ENCODE results near the gene SYNDIG1.

The SYNDIG1 gene

DNA sequence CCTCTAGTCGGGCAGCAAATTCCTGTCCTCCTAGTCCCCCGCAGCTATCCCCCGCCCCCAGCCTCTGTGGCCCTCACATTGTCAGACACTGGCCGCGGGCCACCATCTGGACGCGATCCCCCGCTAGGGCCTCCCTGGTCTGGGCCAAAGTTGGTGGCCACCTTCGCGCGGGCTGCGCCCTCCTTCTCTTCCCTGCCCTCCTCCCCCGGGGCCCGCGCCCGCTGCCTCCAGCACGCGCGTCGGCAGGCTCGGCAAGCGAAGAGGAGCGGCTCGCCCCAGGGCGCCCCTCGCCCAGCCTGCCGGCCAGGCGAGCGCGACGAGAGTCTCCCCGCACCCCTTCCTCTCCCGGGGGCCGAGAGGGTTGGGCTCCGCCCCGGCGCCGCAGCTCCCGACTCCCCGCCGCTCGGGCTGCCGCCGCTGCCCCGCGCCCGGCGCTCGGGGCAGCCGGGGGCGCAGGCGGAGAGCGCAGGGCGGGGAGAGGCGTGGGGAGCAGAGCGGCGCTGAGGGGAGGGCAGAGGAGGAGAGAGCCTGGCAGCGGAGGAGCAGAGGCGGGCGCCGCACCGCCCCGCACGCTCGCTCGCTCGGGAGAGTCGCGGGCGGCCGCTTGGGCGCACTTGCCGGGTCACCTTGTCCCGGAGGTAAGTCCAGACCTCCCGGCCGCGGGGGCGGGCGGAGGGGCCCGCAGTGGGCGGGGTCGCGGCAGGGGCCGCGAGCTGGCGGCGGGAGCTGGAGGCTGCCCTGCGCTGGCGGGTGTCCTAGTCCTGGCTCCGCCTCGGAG lies at the start of gene SYNDIG1:
Gene SYNDIG1 (plus strand): TSS at position 514 of the 778 bp plus-strand sequence. CDS start 73,469 bp downstream, outside the sequence.
- no peak for DNase-seq (ENCODE audit: low read depth)

- DNase-seq (ENCODE audit: low read depth), result no peak
These were observed 49.6 kb upstream of the SYNDIG1 start for GRCh38 chr20:24419786-24420185.

DNA sequence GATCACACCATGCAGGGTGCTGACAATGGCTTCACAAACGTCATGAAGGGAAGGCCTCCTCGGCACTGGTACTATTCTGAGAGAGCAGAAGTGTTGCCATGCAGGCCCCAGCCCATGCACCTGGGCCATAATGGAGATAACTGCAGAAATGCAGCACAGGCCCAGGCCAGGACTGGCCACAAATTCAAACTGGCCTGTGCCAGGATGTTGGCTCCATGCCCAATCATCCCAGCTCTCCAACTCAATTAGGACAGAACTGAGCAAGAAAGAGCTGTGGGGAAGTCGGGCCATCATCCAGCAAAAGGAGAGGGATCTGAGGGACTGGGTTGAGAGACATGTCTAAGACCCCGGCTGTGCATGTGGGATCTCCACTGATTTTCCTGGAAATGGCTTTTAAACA lies 48.9 kb upstream of the SYNDIG1 start:
- DNase-seq (ENCODE audit: low read depth), result no peak

DNA sequence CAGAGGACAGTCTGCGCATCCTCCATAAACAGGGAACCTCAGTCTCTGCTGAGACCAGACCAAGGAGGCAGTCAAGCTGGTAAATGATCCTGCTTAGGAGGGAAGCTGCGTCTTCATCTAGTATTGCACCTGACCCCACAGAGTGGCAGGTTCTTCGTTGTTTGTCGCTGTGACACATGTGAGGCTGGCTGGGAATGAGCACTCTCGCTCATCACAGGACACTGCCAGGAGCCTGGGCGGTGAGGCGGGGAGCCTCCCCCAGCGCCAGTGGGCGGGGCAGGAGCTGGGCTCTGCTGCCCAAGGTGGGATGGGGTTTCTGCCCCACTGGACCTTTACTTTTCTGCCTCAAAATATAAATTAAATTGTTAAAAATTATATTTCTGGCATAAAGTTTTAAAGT lies 48.4 kb upstream of the SYNDIG1 start:
- DNase-seq (ENCODE audit: low read depth), result no peak

DNA sequence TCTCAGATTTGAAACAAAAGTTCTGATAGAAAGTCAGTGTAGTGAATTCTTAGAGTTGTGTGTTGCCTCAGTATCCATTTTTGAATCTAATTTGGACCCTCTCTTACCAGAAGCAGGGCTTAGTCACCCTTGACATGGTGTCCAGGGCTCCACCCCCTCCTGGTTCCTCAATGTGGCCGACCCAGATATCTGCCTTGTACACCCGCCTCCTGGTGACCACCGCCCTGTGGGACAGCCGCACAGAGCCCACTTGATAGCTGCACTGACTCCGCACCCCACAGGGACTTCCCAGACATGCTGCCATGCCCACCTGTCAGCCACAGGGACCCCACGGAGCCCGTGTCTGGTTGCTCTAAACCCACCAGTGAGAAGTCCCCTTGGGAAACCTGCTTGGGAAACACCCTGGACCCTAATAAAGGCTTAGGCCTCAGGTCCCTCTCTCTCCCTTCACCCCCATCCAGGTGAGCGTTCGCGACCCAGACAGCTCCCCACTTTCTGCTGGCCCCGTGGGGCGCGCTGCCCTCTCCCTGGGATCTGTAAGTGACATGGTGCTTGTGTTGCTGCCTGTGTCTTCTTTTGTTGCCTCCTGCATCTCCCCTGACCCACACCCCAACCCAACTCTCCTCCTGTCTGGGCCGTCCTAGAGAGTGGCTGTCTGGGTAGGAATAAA lies 47.2 kb upstream of the SYNDIG1 start:
- DNase-seq (ENCODE audit: low read depth), result no peak

GRCh38 chr20:24423390-24424313 lies 45.8 kb upstream of the SYNDIG1 start:
- DNase-seq (ENCODE audit: low read depth), result no peak

DNA sequence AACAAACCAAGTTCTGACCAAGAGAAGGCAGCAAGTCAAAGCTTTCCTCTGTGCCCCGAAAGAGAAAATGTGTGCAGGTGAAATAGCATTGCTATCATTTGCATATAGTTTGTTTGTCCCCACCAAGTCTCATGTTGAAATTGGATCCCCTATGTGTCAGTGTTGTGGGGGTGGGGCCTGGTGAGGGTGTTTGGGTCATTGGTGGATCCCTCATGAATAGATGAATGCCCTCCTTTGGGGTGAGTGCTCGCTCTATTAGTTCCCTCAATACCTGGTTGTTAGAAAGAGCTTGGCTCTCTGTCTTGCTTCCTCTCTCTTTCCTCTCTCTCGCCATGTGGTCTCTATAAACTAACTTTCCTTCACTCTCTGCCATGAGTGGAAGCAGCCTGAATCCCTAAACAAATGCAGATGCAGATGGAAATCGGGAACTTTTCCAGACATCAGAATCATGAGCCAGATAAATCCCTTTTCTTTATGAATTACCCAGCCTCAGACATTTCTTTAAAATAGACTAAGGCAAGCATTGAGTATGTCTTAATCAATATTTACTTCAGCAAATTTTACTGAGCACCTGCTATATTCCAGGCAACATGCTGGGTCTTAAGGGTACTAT lies 43.8 kb upstream of the SYNDIG1 start:
- no peak for DNase-seq (ENCODE audit: low read depth)

DNA sequence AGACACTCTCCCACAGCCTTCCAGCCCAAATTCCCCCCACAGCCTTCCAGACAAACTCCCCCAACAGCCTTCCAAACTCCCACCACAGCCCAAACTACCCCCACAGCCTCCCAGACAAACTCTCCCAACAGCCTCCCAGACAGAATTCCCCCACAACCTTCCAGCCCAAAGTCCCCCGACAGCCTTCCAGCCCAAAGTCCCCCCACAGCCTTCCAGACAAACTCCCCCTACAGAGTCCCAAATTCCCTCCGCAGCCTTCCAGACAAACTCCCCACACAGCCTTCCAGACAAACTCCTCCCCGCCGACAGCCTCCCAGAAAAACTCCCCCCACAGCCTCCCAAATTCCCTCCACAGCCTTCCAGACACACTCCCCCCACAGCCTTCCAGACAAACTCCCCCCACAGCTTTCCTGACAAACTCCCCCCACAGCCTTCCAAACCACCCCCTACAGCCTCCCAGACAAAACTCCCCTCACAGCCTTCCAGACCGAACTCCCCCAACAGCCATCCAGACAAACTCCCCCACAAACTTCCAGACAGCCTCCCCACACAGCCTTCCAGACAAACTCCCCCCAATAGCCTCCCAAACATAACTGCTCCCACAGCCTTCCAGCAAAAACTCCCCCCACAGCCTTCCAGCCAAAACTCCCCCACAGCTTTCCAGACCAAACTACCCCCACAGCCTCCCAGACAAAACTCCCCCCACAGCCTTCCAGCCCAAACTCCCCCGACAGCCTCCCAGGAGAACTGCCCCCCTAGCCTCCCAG lies 38.0 kb upstream of the SYNDIG1 start:
- DNase-seq (ENCODE audit: low read depth), result no peak

- DNase-seq (ENCODE audit: low read depth), result no peak
These were observed 37.4 kb upstream of the SYNDIG1 start for GRCh38 chr20:24432046-24432442.

DNA sequence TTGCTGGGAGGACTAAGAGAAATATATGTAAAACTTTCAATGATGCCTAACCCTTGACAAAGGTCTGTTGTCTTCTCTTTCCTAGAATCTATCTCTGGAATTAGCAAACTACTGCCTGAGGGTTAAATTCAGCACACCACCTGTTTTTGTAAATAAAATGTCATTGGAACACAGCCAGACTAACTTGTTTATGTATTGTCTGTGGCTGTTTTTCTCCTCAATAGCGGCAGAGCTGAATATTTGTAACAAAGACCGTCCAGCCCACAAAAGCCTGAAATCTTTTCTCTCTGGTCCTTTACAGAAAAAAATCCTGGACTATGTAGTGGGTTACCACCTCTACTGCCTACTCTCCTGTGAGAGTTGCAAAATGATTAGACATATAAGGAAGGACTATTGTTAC lies 33.3 kb upstream of the SYNDIG1 start:
- DNase-seq (ENCODE audit: low read depth), result no peak

GRCh38 chr20:24437196-24438082 lies 32.0 kb upstream of the SYNDIG1 start:
- no peak for DNase-seq (ENCODE audit: low read depth)

- DNase-seq (ENCODE audit: low read depth), result no peak
These were observed 31.1 kb upstream of the SYNDIG1 start for GRCh38 chr20:24438331-24438730.

DNA sequence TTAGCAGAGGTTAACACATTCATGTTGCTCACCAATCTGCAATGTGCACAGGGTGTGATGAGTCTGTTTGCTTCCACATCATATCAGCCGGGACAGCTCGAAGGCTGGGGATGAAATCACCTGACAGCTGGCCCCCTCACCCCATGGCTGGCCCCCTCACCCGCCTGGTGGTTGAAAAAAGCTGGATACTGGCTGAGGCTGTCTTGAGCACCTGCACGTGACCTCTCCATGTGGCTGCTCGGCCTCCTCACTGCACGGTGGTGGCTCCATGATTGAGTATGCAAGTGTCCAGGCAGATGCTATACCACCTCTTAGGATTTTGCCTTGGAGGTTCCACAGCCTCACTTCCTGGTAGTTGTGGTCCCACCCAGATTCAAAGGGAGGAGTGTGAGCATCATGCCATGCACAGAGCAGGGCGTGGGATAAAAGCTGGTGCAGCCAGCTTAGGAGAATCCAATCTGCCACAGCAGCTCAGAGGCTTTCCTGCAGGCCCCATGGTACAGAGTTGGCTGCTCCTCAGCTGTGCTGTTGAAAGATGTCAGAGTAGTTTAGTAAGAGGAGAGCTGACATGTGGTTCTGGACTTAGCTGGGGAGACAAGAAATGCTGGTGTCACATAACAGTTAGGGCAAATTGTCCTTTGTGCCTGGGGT lies 29.6 kb upstream of the SYNDIG1 start:
- DNase-seq (ENCODE audit: low read depth), result no peak

GRCh38 chr20:24441661-24442060 lies 27.8 kb upstream of the SYNDIG1 start:
- DNase-seq (ENCODE audit: low read depth), result no peak

- no peak for DNase-seq (ENCODE audit: low read depth)
These were observed 26.5 kb upstream of the SYNDIG1 start for GRCh38 chr20:24442909-24443308.

GRCh38 chr20:24443436-24443835 lies 26.0 kb upstream of the SYNDIG1 start:
- DNase-seq (ENCODE audit: low read depth), result no peak

GRCh38 chr20:24444526-24445190 lies 24.8 kb upstream of the SYNDIG1 start:
- DNase-seq (ENCODE audit: low read depth), result no peak

DNA sequence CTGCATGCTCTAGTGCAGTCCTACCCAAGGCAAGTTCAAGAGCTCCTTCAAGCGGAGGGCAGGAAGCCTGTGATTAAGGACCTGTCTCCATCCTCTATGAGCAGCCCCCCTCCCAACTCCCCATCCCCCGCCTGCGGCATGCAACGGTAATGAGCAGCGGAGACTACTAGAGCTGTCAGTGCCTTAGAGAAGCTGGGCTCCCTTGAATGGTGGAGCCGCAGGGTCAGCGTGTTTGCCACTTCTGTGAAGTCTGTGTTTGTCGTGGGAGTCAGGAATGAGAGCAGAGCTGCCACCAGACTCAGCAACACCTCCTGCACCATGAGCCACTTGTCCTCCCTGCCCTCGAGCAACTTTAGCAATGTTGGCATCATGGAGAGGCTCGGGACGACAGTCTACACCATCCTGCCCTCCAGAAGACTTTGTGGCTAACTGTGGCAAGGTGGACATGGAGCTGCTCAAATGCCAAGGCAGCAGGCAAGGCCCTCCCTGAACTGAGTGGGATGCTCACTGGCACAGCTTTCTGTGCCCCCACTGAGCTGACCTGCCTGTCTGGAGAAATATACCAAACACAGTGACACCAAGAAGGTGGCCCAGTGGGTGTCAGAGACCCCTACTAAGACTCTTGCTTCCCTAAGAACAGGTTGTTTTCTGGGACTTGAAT lies 23.8 kb upstream of the SYNDIG1 start:
- no peak for DNase-seq (ENCODE audit: low read depth)

GRCh38 chr20:24446811-24447210 lies 22.6 kb upstream of the SYNDIG1 start:
- no peak for DNase-seq (ENCODE audit: low read depth)
